Measurements from ENCODE around the gene LRRC1.
"Not testable (repeated sequence)": the region's sequence is repeated elsewhere in the genome, so short reads cannot be mapped to it uniquely, and the experiment has no call there.

The LRRC1 gene

DNA sequence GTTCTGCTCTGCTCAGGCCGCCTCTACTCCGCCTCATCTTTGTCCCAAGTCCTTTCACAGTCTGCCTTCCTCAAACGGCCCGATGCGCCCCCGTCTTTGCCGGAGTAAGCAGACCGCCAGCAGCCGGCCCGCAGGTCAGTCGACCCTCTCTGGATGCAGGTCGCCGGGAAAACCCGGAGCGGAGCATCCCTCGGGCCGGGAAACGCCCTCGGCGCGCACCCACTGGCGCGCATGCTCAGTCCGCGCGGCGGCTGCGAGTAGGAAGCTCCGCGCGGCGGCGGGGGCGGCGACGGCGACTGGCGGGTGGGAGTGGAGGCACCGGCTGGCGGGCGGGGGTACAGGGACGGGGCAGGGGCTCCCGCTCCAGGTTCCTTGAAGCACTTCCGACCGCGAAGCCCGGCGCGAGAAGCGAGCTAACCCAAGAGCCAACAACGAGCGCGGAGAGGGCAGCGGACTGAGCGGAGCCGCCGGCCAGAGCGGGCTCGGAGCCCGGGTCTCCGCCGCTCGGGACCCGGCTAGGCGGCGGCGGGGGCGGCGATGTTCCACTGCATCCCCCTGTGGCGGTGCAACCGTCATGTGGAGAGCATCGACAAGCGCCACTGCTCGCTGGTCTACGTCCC lies at the start of gene LRRC1:
LRRC1 (plus strand) TSS at position 286 of the 620 bp plus-strand sequence; CDS start at position 538, 252 bp downstream.
- DNase-seq = peak; percentile 84

- DNase-seq = no peak
Measured at GRCh38 chr6:53746442-53747103, 48.2 kb upstream of the LRRC1 start.

- no peak for DNase-seq
Measured at GRCh38 chr6:53750052-53750650, 44.7 kb upstream of the LRRC1 start.

- no peak for DNase-seq
Measured at GRCh38 chr6:53751417-53751816, 43.4 kb upstream of the LRRC1 start.

DNA sequence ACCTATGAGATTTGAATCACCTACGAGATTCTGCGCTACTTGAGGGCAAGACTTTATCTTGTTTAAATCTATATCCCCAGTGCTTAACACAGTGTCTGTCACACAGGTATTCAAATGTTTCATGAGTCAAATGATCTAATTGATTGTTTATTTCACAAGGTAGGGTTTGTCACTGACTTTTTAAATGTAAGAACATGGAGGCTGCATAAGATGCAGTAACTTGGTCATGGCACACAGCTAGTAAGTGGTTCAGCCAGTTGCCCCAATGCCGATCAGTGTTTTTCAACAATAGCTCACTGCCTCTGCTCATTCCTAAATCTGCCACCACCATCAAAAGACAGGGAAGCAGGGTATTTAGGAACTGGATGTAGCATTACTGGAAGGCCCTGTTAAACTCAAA lies 42.4 kb upstream of the LRRC1 start:
- no peak for DNase-seq

DNA sequence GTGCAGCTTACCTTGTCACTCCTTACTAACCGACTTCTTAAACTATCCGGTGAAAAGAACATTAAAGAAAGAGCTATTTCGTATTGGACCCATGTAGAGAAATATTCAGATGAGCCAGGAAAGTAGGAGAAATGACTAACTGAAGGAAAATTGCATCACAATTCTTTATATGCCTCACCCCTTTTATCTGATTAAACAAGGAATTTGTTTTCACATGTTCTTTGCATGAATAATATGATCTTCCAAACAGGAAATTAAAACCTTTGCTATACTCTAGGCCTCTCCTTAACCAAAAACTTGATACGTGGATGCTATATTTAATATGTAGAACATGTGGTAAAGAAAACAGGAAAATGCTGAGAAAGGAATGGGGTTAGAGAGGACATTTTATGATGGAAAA lies 41.9 kb upstream of the LRRC1 start:
- peak; percentile 85 for DNase-seq

- DNase-seq = no peak
Measured at GRCh38 chr6:53754330-53754729, 40.5 kb upstream of the LRRC1 start.

DNA sequence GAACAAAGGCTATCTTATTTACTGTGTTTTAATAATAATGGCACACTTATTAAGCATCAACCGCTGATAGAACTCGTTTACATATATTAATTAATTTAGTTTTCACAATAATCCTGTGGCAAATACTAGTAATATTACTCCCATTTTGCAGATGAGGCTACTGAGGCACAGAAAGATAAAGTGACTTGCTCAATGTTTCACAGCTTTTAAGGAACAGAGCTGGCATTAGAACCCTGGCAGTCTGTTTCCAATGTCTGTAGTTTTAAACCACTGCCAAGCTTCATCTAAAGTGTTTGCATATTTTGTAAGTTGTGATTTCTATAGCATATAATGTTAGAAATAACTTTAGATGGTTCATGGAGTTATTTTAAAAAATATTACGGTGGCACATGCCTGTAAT lies 38.4 kb upstream of the LRRC1 start:
- DNase-seq = no peak

- DNase-seq = no peak
Measured at GRCh38 chr6:53758496-53758895, 36.3 kb upstream of the LRRC1 start.

GRCh38 chr6:53761036-53761435 lies 33.8 kb upstream of the LRRC1 start:
- DNase-seq = peak; percentile 22

- no peak for DNase-seq
Measured at GRCh38 chr6:53765270-53765669, 29.5 kb upstream of the LRRC1 start.

DNA sequence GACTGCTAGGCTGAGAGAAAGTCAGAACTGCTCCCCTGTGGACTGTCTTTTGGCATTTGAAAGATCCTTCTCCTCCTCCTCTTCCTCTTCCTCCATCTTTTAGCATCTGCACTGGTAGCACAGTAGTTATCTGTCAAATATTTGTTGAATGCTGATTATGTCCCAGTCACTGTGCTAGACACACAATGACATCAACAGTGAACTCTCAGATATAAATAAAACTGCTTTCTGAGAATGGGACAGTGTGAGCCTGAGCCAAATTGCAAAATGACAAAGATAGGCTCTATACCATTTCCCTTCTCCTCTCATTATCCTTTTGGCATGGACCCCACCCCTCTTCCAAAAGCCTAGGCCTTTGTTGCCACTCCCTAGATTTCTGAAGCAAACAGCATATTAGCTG lies 27.9 kb upstream of the LRRC1 start:
- no peak for DNase-seq

GRCh38 chr6:53767941-53768340 lies 26.9 kb upstream of the LRRC1 start:
- DNase-seq = no peak

- peak; percentile 35 for DNase-seq
Measured at GRCh38 chr6:53768636-53769035, 26.2 kb upstream of the LRRC1 start.

- DNase-seq = no peak
Measured at GRCh38 chr6:53770780-53771249, 24.0 kb upstream of the LRRC1 start.

DNA sequence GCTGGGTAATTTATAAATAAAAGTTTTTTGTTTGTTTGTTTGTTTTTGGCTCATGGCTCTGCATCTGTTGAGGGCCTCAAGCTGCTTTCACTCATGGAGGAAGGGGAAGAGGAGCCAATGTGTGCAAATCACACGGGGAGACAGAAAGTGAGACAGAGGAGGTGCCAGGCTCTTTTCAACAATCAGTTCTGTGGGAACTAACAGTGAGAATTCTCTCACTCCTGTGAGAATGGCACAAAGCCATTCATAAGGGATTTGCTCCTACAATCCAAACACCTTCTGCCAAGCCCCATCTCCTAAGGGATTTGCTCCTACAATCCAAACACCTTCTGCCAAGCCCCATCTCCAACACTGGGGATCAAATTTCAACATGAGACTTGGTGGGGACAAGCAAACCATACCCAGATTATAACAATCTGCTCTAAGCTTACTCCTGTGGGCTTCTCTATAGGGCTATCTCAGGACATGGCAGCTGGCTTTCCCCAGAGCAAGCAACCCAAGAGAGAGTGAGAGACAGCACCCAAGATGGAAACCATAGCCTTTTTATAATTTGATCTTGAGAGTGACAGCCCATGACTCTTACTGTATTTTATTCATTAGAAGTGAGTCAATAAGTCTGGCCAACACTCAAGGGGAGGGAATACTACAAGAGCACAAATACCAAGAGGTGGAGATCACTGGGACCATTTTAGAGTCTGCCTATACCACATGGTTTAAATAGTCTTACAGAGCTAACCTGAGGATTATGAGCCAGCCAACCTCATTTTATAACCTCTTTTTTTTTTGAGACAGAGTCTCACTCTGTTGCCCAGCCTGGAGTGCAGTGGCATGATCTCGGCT lies 22.8 kb upstream of the LRRC1 start:
- DNase-seq = peak; percentile 52

DNA sequence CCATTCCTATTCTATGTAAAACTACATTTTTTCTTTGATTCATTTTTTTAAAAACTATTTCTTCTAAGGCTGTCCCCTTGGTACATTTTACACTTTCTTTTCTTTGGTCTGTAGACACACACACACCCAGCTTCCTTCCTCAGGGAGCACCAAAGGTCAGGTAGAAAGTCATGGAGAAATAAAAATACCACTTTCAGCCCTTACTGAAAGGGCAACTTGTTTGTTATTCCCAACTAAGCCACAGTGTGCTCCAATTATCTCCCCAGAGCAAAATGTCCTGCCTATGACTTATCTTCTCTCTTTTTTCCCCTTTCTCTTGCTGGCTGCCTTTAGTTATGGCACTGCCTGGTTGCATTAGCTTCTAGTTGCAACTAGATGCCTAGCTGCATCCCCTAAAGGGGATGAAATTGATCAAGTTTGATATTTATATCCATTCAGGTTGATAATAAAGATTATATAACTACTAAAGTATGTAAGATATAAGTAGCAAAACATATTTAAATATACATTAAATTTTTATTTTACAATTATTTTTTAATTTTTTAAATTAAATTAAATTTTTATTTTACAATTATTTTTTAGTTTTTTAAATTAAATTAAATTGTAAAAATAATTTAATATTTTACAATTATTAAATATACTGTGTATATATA lies 21.6 kb upstream of the LRRC1 start:
- DNase-seq = no peak

DNA sequence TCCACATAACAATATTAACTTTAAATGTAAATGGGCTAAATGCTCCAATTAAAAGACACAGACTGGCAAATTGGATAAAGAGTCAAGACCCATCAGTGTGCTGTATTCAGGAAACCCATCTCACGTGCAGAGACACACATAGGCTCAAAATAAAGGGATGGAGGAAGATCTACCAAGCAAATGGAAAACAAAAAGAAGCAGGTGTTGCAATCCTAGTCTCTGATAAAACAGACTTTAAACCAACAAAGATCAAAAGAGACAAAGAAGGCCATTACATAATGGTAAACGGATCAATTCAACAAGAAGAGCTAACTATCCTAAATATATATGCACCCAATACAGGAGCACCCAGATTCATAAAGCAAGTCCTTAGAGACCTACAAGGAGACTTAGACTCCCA lies 18.7 kb upstream of the LRRC1 start:
- not testable (repeated sequence) for DNase-seq

DNA sequence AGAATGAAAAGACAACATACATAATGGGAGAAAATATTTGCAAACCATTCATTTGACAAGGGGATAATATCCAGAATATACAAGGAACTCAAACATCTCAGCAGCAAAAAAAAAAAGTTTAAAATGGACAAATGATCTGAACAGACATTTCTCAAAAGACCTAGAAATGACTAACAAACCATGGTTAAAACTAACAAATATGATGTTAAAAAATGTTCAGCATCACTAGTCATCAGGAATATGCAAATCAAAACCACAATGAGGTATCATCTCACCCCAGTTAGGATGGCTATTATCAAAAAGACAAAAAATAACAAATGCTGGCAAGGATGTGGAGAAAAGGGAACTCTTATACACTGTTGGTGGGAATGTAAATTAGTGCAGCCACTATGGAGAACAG lies 9.8 kb upstream of the LRRC1 start:
- DNase-seq = peak; percentile 56

DNA sequence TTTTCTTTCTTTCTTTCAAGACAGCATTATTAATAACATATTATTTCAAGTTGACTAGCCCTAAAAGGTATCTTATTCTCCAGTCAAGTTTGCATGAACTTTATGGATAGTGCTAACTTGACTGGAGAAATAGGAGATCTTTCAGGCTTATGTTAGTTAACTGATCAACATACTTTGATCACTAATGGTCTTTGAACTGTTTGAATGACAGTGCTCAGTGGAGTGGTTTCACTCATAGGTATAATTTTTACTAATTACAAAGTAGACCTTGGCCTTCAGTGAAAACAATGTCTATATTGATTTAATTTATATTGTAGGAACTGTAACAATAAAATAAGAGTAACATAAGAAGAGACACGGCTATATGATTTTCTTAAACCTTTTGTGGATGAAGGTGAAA lies 8.0 kb upstream of the LRRC1 start:
- no peak for DNase-seq

GRCh38 chr6:53790886-53791285 lies 3.9 kb upstream of the LRRC1 start:
- DNase-seq = peak; percentile 36

DNA sequence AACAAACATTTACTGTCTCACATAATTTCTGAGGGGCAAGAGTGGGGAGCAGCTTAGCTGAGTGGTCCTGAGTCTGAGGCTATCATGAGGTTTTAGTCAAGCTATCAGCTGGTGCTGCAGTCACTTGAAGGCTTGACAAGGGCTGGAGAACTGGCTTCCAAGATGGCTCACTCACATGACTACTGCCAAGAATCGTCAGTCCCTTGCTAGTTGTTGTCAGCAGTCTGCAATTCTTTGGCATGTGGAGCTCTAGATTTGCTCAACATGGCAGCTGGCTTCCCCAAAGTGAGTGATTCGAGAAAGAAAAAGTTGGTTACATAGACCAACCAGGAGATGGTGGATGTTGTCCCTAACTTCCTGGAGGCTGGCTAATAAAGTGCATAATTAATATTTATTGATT lies 2.8 kb upstream of the LRRC1 start:
- DNase-seq = no peak

- DNase-seq = no peak
Measured at GRCh38 chr6:53792973-53793317, 1.9 kb upstream of the LRRC1 start.
